H7 (cell line): ENCODE data around the gene UBR4. TPM values are rescaled to one million over a fixed set of nuclear protein-coding genes. Genes with fewer than 3 reads are reported as not detected.

Source experiments
- DNase-seq: peaks from one replicate; pipeline ENCODE4 v3.0.0; 2012
- H3K27me3 ChIP-seq: 2 replicates; pipeline ENCODE4 v1.6.0; 2011; ENCODE audit warnings: mild to moderate bottlenecking, low read length; ENCODE audit not compliant: control insufficient read depth, insufficient read depth
- H3K36me3 ChIP-seq: replicated peaks from 2 replicates; pipeline ENCODE4 v1.5.1; 2011; ENCODE audit warnings: low read length; ENCODE audit not compliant: control insufficient read depth, insufficient read depth
- H3K4me3 ChIP-seq: 2 replicates; pipeline ENCODE4 v1.5.1; 2011; ENCODE audit warnings: low read depth, mild to moderate bottlenecking, control low read depth, low read length, moderate library complexity; ENCODE audit not compliant: insufficient read depth
- total RNA-seq: library from RNA; depleted of rRNA; stranded (reverse); fragments of >200 nt; shearing (Covaris generic); gene quantifications from 2 replicates; pipeline ENCODE4 v1.2.3, GENCODE V29; 2014

Gene UBR4
- total RNA-seq, 1 experiment from 2014 or later: 87.7 TPM

- Histone ChIP-seq H3K36me3 (peaks cover 89% of the 10 kb centered on the region), H3K27me3 (no peaks in the 10 kb centered on the region), H3K4me3 (no peak overlapping the region)
- no peak for DNase-seq
Measured at GRCh38 chr1:19123837-19124236, 86.2 kb downstream of the UBR4 start.

- H3K27me3 ChIP-seq: no peaks in the 10 kb centered on the region
- peaks cover 85% of the 10 kb centered on the region for H3K36me3 ChIP-seq
- DNase-seq: no peak
- no peak overlapping the region for H3K4me3 ChIP-seq
Measured at GRCh38 chr1:19122668-19123067, 87.4 kb downstream of the UBR4 start.

GRCh38 chr1:19121192-19121591, 88.9 kb downstream of the UBR4 start:
- no peak for DNase-seq
- H3K4me3 ChIP-seq: no peak overlapping the region
- peaks cover 82% of the 10 kb centered on the region for H3K36me3 ChIP-seq
- no peaks in the 10 kb centered on the region for H3K27me3 ChIP-seq

DNA sequence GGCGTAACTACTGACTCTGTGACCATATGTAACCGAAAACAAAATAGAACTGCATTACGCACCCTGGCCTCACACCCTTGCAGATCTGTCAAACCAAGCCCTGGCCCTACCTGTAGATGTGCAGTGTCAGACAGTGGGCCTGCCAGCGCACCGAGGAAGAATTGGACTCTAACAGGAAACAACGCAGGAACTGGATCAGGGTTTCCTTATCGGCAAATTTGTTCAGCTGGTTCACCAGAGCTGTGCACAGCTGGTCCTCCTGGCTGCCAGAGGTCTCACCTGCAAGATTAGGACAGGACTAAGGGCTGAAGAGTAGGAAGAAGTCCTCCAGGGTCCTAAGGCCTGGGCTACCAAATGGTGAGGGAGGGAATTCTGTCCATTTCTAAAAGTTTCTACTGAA, 90.0 kb downstream of the UBR4 start:
- H3K36me3 ChIP-seq: peaks cover 80% of the 10 kb centered on the region
- no peak overlapping the region for H3K4me3 ChIP-seq
- H3K27me3 ChIP-seq: no peaks in the 10 kb centered on the region
- no peak for DNase-seq

DNA sequence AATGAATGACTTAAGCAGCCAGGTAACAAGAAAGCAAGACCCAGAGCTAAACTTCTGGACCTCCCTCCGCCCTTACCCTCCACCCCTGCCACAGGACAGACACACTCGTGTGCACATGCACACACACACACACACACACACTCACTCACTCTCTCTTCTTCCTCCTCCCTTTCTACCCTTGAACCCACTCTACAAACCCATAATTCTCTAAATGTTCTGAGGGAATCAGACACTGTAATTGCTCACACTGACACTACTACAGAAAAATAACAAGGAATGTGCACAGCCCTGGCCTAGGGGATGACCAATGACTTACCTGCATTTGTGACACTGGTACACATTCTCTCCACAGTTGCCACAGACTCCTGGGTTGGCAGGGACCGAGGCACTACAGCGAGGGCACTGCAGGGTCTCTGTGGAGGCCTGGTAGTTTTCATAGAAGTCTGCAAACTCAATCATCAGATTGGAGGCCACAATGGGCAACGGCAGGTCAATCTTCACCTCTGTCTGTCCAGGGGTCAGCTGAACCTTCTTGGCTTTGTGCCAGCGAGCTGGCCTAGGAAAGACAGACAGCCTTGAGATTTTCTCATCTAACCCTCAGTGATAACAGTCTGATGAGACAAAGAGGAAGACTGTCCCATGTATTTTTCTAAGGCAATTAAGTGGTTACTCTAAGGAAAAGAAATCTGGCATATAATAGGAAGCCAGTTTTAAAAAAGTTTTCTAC, 94.8 kb downstream of the UBR4 start:
- Histone ChIP-seq H3K36me3 (peaks cover 84% of the 10 kb centered on the region), H3K27me3 (no peaks in the 10 kb centered on the region)
- no peak for DNase-seq

DNA sequence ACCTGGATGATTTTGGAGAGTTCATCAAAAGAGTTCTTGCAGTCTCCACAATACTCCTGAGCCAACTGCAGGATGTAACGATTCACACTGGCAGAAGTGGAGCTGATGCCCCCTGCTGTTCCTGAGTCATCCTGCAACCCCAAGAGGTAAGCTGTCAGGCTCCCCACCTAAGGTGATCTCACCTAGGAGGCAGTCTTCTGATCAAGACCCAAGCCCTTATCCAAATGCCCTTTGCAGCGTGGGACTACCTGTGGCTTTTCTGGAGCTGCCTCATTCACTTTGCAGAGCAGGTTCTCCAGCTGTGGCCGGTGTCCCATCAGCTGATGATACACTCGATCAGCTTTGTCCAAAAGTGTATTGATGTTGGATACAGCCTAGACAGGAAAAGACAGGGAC, 96.4 kb downstream of the UBR4 start:
- no peaks in the 10 kb centered on the region for H3K27me3 ChIP-seq
- DNase-seq: peak; percentile 53
- H3K36me3 ChIP-seq: peaks cover 82% of the 10 kb centered on the region
- no peak overlapping the region for H3K4me3 ChIP-seq

More for the DNA sequence above, 94.8 kb downstream of the UBR4 start:
- no peak overlapping the region for H3K4me3 ChIP-seq

DNA sequence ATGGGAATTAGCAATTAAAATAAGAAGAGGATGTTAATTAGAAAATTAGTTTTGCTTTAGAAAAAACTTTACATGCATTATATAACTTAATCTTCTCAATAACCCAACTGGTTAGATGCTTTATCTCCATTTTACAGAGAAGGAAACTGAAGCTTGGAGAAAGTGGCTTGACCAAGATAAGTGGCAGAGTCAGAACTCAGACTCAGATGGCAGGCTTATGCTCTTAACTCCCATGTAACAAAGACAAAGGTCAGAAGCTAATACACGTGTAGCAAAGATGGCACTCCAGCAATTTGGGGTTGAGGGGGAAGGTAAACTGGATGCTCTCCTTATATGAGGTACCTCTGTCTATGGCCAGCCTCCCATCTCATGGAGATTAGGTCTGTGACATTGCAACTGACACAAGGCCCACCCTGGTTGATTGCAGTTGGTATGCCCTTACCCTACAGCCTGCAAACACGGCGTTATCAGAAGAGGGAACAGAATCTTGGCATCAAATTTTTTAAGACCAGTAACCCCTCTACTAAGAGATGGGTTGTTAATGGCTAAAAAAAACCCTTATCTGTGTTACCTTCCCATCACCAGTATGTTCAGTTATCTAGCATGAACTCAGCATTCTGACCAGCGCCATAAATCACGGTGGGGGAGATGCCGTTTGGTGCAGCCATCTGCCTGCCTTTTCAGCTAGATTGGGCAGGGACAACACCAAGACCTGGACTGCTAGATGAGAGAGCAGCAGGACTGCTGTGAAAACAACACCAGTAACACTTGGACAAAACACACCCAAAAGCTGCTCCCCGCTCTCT, 97.0 kb downstream of the UBR4 start:
- no peak for DNase-seq
- no peak overlapping the region for H3K4me3 ChIP-seq
- H3K27me3 ChIP-seq: no peaks in the 10 kb centered on the region
- H3K36me3 ChIP-seq: peaks cover 83% of the 10 kb centered on the region

GRCh38 chr1:19110257-19110927, 99.7 kb downstream of the UBR4 start:
- Histone ChIP-seq H3K36me3 (peaks cover 81% of the 10 kb centered on the region), H3K4me3 (no peak overlapping the region), H3K27me3 (no peaks in the 10 kb centered on the region)
- no peak for DNase-seq

- peaks cover 78% of the 10 kb centered on the region for H3K36me3 ChIP-seq
Measured at GRCh38 chr1:19109545-19109944, 100.5 kb downstream of the UBR4 start.

GRCh38 chr1:19101244-19101643, 108.8 kb downstream of the UBR4 start:
- H3K36me3 ChIP-seq: peaks cover 69% of the 10 kb centered on the region
- no peak for DNase-seq
- no peak overlapping the region for H3K4me3 ChIP-seq
- H3K27me3 ChIP-seq: no peaks in the 10 kb centered on the region

More at GRCh38 chr1:19109545-19109944, 100.5 kb downstream of the UBR4 start:
- H3K4me3 ChIP-seq: no peak overlapping the region
- DNase-seq: no peak
- H3K27me3 ChIP-seq: no peaks in the 10 kb centered on the region

- Histone ChIP-seq H3K27me3 (no peaks in the 10 kb centered on the region), H3K36me3 (peaks cover 71% of the 10 kb centered on the region), H3K4me3 (no peak overlapping the region)
- DNase-seq: no peak
Measured at GRCh38 chr1:19100028-19100427, 110.0 kb downstream of the UBR4 start.

GRCh38 chr1:19096990-19097389, 113.1 kb downstream of the UBR4 start:
- H3K4me3 ChIP-seq: no peak overlapping the region
- peaks cover 82% of the 10 kb centered on the region for H3K36me3 ChIP-seq
- H3K27me3 ChIP-seq: no peaks in the 10 kb centered on the region
- DNase-seq: no peak

DNA sequence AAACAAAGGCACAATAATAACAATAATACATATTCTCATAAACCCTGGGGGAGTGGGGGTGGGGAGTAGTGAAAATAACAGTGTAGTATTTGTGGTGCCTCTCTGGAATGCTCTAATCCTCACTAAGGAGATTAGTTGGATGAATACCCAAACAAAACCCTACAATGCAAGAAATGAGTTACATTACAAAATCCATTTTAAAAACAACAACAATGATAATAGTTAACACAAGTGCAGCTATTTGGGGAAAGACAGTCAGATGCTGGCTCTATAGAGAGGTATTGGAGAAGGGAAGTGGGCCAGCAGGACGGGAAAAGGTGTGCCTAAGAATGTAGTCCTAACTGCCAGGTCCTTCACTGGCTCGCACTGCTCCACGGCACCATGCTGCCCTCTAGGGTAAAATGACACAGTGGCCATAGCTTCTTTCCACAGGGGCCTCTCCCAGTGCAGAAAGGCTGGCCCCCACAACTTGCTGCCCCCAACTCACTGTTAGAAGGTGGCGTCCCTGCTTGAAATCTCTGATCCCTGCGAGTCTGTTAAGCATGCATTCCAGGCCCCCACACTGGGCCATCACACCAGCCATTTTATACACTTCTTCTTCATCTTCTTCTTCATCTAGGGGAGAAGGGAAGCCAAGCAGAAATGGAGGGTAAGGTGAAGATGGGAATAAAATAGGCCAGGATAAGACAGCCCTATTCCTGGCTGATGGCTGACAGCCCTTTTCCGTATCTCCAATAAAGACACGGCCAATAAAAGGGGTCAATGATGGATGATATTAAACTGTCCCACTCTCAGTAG, 113.8 kb downstream of the UBR4 start:
- Histone ChIP-seq H3K36me3 (peaks cover 81% of the 10 kb centered on the region), H3K4me3 (no peak overlapping the region), H3K27me3 (no peaks in the 10 kb centered on the region)
- peak; percentile 48 for DNase-seq
